NCI-H774 (cell line): ENCODE data around the gene HJV.
A peak's percentile ranks its signal among the peaks of the same experiment; 100 is the strongest.

Experiments
- DNase-seq: peaks from one replicate; lab custom pipeline; 2025; lab: John Stamatoyannopoulos, UW

The HJV gene

GRCh38 chr1:145977486-145978470 lies 43.8 kb downstream of the HJV start:
- DNase-seq: peak; percentile 72

DNA sequence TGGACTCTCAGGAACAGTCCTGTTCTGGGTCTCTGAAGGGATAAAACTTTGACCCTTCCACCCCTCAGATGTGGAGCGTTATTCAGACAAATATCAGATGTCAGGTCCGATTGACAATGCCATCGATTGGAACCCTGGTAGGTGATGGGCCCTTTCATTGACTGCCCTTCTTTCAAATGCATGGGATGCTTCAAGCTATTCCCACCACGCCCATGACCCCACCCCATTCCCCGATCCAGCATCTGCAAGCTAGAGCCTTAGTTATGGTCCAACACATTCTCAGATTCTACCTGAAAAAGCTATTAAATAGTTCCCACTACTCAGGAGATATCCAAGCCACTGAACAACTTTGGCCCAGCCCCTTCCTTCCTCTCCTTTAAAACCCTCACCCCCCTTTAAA lies 44.5 kb downstream of the HJV start:
- DNase-seq: no peak

DNA sequence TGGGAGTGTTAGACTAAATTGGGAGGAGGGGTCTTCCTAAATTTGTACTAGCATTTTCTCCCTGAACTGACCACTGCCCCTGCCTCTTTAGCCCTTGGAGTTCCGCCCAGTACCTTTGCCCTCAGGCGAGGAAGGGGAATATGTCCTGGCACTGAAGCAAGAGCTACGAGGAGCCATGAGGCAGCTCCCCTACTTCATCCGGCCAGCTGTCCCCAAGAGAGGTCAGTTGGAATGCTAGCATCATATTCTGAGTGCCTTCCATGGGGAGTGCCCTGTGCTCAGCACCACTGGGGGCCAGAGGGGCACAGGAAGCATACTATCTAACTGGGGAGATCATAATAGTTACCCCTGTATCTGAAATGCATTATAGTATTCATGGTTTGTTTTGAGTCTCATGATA lies 46.3 kb downstream of the HJV start:
- DNase-seq: no peak

DNA sequence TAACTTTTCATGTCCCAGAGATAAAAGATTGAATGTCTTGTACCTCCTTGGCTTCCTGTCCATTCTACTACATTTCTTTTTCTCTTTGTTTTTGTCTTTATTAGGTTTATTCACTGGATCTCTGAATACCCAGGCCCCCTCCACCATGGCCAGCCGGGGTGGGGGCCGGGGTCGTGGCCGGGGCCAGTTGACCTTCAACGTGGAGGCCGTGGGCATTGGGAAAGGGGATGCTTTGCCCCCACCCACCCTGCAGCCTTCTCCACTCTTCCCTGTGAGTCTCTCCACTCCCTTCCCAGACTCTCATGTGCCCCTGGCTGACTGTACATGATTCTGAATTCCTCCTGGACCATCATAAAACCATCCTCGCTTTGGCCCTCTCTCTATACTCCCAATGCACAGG lies 46.8 kb downstream of the HJV start:
- no peak for DNase-seq

DNA sequence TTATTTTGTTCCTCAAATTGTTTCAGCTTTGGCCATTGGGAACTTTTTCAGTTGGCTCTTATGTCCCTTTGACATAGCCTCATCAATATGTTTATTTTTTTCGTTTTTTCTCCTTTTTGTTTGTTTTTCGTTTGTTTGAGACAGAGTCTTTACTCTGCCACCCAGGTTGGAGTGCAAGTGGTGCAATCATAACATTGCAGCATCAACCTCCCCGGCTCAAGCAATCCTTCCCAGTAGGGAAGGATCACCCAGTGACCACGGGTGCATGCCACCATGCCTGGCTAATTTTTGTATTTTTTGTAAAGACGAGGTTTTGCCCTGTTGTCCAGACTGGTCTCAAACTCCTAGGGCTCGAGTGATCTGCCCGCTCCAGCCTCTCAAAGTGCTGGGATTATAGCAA lies 49.0 kb downstream of the HJV start:
- DNase-seq: no peak
